G401 (cell line): Measurements from ENCODE around the gene H2AZ2. TPM values are rescaled to one million over a fixed set of nuclear protein-coding genes. Genes with fewer than 3 reads are reported as not detected.
"Not testable (repeated sequence)": the region's sequence is repeated elsewhere in the genome, so short reads cannot be mapped to it uniquely, and the experiment has no call there.

ENCODE experiments used
- DNase-seq: peaks from one replicate; pipeline ENCODE4 v3.0.0-alpha.2; 2015; ENCODE audit warnings: low spot score
- in situ Hi-C: cut with HindIII; loops from 2 replicates; pipeline ENCODE4 v1.10.0; 2016; ENCODE audit warnings: low sequenced_read_pairs, mixed read lengths
- total RNA-seq: library from RNA; depleted of rRNA; stranded (reverse); fragments of >200 nt; shearing (Covaris generic); gene quantifications from 2 replicates; pipeline ENCODE4 v1.2.3, GENCODE V29; 2014; rRNA removed

H2AZ2 gene
- total RNA-seq, 1 experiment from 2014 or later: 379 TPM

- no peak for DNase-seq
- in situ Hi-C loops: no loop called here
Observed at GRCh38 chr7:44794331-44794730, 53.6 kb downstream of the H2AZ2 start.

DNA sequence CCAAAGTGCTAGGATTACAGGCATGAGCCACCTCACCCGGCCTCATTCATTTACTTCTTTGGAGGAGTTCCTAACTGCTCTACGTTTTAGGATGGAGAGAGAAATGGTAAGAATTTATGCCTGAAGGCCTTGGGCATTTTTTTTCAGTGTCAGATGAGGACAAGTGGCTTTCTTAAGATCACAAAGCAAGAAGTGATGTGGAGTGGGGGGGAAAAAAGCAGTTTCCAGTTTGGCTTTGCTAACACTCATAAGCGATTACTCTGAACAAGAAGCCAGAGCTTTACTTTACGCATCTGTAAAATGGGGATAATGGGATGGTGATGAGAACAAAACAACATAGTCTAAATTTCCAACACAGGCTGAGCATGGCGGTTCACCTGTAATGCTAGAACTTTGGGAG, 54.0 kb downstream of the H2AZ2 start:
- no peak for DNase-seq
- in situ Hi-C loops: no loop called here

DNA sequence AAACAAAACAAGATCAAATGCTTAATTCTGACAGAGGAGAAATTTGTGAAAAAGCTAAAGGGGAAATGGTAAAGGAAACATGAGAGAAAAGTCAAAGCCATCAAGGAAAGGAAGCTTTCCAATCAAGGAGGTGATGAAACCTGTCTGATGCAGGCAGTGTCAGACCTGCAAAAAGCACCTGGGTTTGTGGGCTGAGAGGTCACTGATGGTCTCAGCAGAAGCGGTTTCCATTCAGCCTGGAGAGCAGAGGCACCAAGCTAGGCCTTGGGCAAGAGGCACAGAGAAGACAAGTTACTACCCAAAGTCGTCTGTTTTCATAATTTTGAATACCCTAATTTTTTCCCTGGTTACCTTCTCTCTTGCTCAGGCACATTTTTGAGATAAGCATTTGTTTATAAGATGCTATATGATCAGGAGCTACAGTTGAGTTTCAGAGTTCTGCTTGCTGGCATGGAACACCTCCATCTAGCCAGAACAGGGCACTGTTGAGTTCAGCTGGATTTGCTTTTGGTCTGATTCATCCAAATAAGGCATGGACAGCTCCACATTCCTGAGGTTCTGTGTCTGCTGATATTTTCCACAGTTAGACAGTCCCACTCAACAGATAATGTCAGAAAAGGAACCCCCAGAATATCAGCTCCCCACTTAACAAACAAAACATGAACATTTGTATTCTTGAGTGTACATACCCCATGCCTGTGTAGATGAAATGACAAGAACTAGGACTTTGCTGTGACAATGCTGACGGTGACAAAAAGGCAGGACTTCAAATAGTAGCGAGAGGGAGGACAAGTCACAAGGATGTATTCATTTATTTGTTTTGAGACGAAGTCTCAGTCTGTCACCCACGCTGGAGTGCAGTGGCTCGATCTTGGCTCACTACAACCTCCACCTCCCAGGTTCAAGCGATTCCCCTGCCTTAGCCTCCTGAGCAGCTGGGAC, 56.3 kb downstream of the H2AZ2 start:
- in situ Hi-C loops: no loop called here
- DNase-seq: no peak

- in situ Hi-C loops: no loop called here
- DNase-seq: no peak
Observed at GRCh38 chr7:44789990-44790389, 57.9 kb downstream of the H2AZ2 start.

- in situ Hi-C loops: no loop called here
- DNase-seq: no peak
Observed at GRCh38 chr7:44787762-44788161, 60.1 kb downstream of the H2AZ2 start.

- in situ Hi-C loops: no loop called here
- no peak for DNase-seq
Observed at GRCh38 chr7:44787041-44787440, 60.8 kb downstream of the H2AZ2 start.

- in situ Hi-C loops, DNase-seq: not testable (repeated sequence)
Observed at GRCh38 chr7:44785218-44785617, 62.7 kb downstream of the H2AZ2 start.

- DNase-seq: no peak
- in situ Hi-C loops: no loop called here
Observed at GRCh38 chr7:44784364-44784763, 63.5 kb downstream of the H2AZ2 start.

- no peak for DNase-seq
- in situ Hi-C loops: no loop called here
Observed at GRCh38 chr7:44783407-44783806, 64.5 kb downstream of the H2AZ2 start.

DNA sequence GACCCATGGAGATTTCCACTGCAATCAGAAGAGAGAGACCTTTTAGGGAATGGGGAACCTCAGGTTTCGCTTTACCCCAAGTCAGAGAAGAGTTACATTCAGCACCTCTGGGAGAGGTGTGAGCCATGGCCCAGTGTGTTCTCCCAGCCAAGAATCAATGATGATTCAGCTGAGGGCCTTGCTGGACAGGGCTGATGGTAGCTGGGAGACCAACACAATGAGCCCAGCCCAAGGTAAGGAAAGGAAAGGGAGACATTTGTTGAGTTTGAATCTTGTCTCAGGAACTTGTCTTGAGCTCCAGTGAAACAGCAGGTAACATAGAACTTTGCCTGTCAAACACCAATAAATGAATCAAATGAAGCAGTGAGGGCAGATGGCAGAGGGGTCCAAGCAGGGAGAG, 65.4 kb downstream of the H2AZ2 start:
- DNase-seq: no peak
- in situ Hi-C loops: no loop called here

Other genes with a start within 250 kb of the H2AZ2 start
- gene OGDH, start 241.5 kb downstream of the H2AZ2 start, total RNA-seq: 66.4 and 78.8 TPM in 2 replicates
- gene ZMIZ2, start 99.2 kb downstream of the H2AZ2 start, total RNA-seq: 0.92 and 2.3 TPM in 2 replicates
- 4,753 and 4,999 TPM in 2 replicates for gene PPIA, start 51.4 kb downstream of the H2AZ2 start, total RNA-seq
- 11.1 and 13.1 TPM in 2 replicates for gene PURB, start 37.4 kb upstream of the H2AZ2 start, total RNA-seq
- 0.37 and 0.98 TPM in 2 replicates for gene MYO1G, start 130.9 kb upstream of the H2AZ2 start, total RNA-seq
- gene CCM2, start 152.1 kb upstream of the H2AZ2 start, total RNA-seq: 30.2 and 34.2 TPM in 2 replicates
- gene NACAD, start 240.9 kb upstream of the H2AZ2 start, total RNA-seq: not detected in 2 replicates